B cell (primary cell): Measurements from ENCODE around the gene RPL18. TPM values are rescaled to one million over a fixed set of nuclear protein-coding genes. Genes with fewer than 3 reads are reported as not detected.

ENCODE experiments used
- ATAC-seq: fragments of 200-7000 bp; cut with Tn5 transposase; one replicate; pipeline ENCODE4 v1.10.0; 2021; ENCODE audit warnings: low read depth, mild to moderate bottlenecking, moderate number of reproducible peaks, moderate library complexity
- CTCF ChIA-PET: fragments of 350-600 bp; sonication (Branson Sonifier 250); formaldehyde crosslinking; loops from one replicate; lab custom pipeline; 2021; ENCODE audit warnings: antibody characterized with exemption, inconsistent platforms; lab: Charles Lee
- POLR2A ChIA-PET: fragments of 350-600 bp; sonication (Branson Sonifier 250); formaldehyde crosslinking; loops from one replicate; lab custom pipeline; 2021; ENCODE audit warnings: antibody characterized with exemption; lab: Charles Lee
- DNase-seq: peaks from one replicate; pipeline ENCODE4 v3.0.0; 2013
- H2AFZ ChIP-seq: 2 replicates; pipeline ENCODE4 v1.6.1; 2012; ENCODE audit warnings: mild to moderate bottlenecking, low read depth, low read length; ENCODE audit not compliant: insufficient read depth, poor library complexity, severe bottlenecking
- H3K27ac ChIP-seq, 2 donors: 1 replicate in 1 of 2; 2 replicates in 1 of 2; pipeline ENCODE4 v1.5.1; 2012 to 2013; ENCODE audit warnings: low read length in 2 of 2, mild to moderate bottlenecking in 2 of 2, moderate library complexity in 1 of 2
- H3K27me3 ChIP-seq, 4 experiments: fragments of 200-600 bp in 1 of 4; sonication (generic) in 1 of 4; replicated peaks in 1 of 4; 1 replicate in 2 of 4; 2 replicates in 2 of 4; pipeline versions ENCODE4 v1.6.1 to v1.7.0; 2013 to 2016; ENCODE audit warnings: low read length in 3 of 4, mild to moderate bottlenecking in 2 of 4, mixed read lengths in 1 of 4, moderate library complexity in 1 of 4; ENCODE audit not compliant: insufficient read depth in 4 of 4, control insufficient read depth in 3 of 4; ENCODE audit errors: control extremely low read depth in 1 of 4
- H3K36me3 ChIP-seq, 2 experiments: replicated peaks in 1 of 2; 1 replicate in 1 of 2; 2 replicates in 1 of 2; pipeline versions ENCODE4 v1.6.1 to v1.7.1; 2013; ENCODE audit warnings: low read length in 1 of 2; ENCODE audit not compliant: insufficient read depth in 2 of 2, control insufficient read depth in 1 of 2; ENCODE audit errors: control extremely low read depth in 1 of 2, extremely low read depth in 1 of 2
- H3K4me1 ChIP-seq, 2 donors: fragments of 200-600 bp in 1 of 2; sonication (generic) in 1 of 2; 1 replicate in 1 of 2; 2 replicates in 1 of 2; pipeline versions ENCODE4 v1.5.1 to v1.6.1; 2013 to 2017; ENCODE audit warnings: low read length in 2 of 2; ENCODE audit not compliant: control insufficient read depth in 2 of 2, insufficient read depth in 2 of 2
- H3K4me2 ChIP-seq: replicated peaks from 2 replicates; pipeline ENCODE3; 2012; ENCODE audit warnings: mild to moderate bottlenecking, low read depth, low read length; ENCODE audit not compliant: poor library complexity, severe bottlenecking
- H3K4me3 ChIP-seq, 5 experiments: fragments of 200-600 bp in 1 of 5; sonication (generic) in 1 of 5; 1 replicate in 3 of 5; 2 replicates in 2 of 5; pipeline versions ENCODE4 v1.5.1 to v1.7.0; 2011 to 2016; ENCODE audit warnings: low read length in 4 of 5, mild to moderate bottlenecking in 4 of 5, low read depth in 2 of 5, control low read depth in 1 of 5, moderate library complexity in 1 of 5; ENCODE audit not compliant: insufficient read depth in 1 of 5; ENCODE audit errors: control extremely low read depth in 1 of 5, extremely low read depth in 1 of 5
- H3K79me2 ChIP-seq: fragments of 200-600 bp; sonication (generic); one replicate; pipeline ENCODE4 v1.6.0; 2016; ENCODE audit warnings: low read length; ENCODE audit not compliant: control insufficient read depth, insufficient read depth
- H3K9ac ChIP-seq: fragments of 200-600 bp; sonication (generic); 2 replicates; pipeline ENCODE4 v1.6.1; 2017; ENCODE audit warnings: mild to moderate bottlenecking, low read length, moderate library complexity
- H3K9me3 ChIP-seq, 3 donors: one replicate each; pipeline versions ENCODE4 v1.6.1 to v1.7.1; 2013; ENCODE audit warnings: low read length in 2 of 3; ENCODE audit not compliant: control insufficient read depth in 2 of 3, insufficient read depth in 1 of 3; ENCODE audit errors: control extremely low read depth in 1 of 3
- H4K20me1 ChIP-seq: 2 replicates; pipeline ENCODE4 v1.6.0; 2012; ENCODE audit warnings: mild to moderate bottlenecking, low read length; ENCODE audit not compliant: insufficient read depth, control insufficient read depth, poor library complexity, severe bottlenecking
- H3K27ac Mint-ChIP-seq: one replicate; pipeline ENCODE4 v1.8.0; 2021; ENCODE audit warnings: mixed read lengths
- H3K27me3 Mint-ChIP-seq: one replicate; pipeline ENCODE4 v1.8.0; 2021; ENCODE audit warnings: mixed read lengths
- H3K4me1 Mint-ChIP-seq: one replicate; pipeline ENCODE4 v1.8.0; 2021; ENCODE audit warnings: mixed read lengths
- H3K4me3 Mint-ChIP-seq: one replicate; pipeline ENCODE4 v1.8.0; 2021; ENCODE audit warnings: mixed read lengths
- H3K9me3 Mint-ChIP-seq: one replicate; pipeline ENCODE4 v1.8.0; 2022; ENCODE audit warnings: mixed read lengths; ENCODE audit not compliant: insufficient read depth
- CTCF ChIP-seq: fragments of 200-600 bp; IDR thresholded peaks from one replicate; pipeline ENCODE4 v1.8.0; 2022; ENCODE audit warnings: antibody characterized with exemption, mild to moderate bottlenecking
- WGBS: methylation state at CpG from one replicate; pipeline ENCODE4 v1.1.5; 2013; ENCODE audit warnings: missing lambda C conversion rate; ENCODE audit not compliant: insufficient coverage; 5-methylcytosine and 5-hydroxymethylcytosine counted together
- intact Hi-C: fragments of 100-400 bp; cut with micrococcal nuclease; formaldehyde crosslinking; loops from one replicate; pipeline ENCODE4 v1.10.0; 2022
- polyA plus RNA-seq: library from polyadenylated mRNA; depleted of rRNA; stranded (reverse); fragments of >200 nt; gene quantifications from 2 replicates; pipeline ENCODE4 v1.2.3, GENCODE V29; 2012
- total RNA-seq, 2 donors: library from RNA; stranded (reverse); fragments of 120-200 nt in 1 of 2; gene quantifications; 1 replicate in 1 of 2; 2 replicates in 1 of 2; pipeline versions ENCODE4 v1.2.3 to v1.2.4, GENCODE V29; 2013 to 2022

The RPL18 gene
- total and polyA plus RNA-seq, 2 donors (not counting 1 experiment from before 2014, with no cell fraction given), result 2,248 to 4,393 TPM

GRCh38 chr19:48619692-48620585 lies 961 bp upstream of the RPL18 start:
- ChIA-PET CTCF (interaction anchor here (1.0 to 3.9 kb wide), 5 partner anchors 11 to 365 kb away, joined by 3 to 25 read pairs (median 3); partner anchors contain the start of genes CARD8 and SPACA4), POLR2A (interaction anchor here (0.5 to 1.9 kb wide), 18 partner anchors 8 to 1768 kb away, joined by 3 to 23 read pairs (median 4); partner anchors contain the start of genes AKT1S1, CA11, CARD8 and DBP)
- H3K9me3 Mint-ChIP-seq, result no peaks in the 10 kb centered on the region
- H3K4me2 ChIP-seq, result peak overlapping the region; percentile 89
- 0% methylated on average over 2 of the region's 6 CpGs for WGBS
- H3K27me3 Mint-ChIP-seq, result no peaks in the 10 kb centered on the region
- intact Hi-C loops, result loop anchor here (1.0 to 2.0 kb wide), 9 partner anchors 12 to 450 kb away; partner anchors contain the start of genes CYTH2, DBP, GRWD1 and LIG1
- no peaks in the 10 kb centered on the region for H3K9me3 ChIP-seq
- peak overlapping the region; percentile 98 for H3K9ac ChIP-seq
- peak overlapping the region; percentile 85 for H2AFZ ChIP-seq
- H3K4me3 ChIP-seq, result peak overlapping the region; percentile 36 to 100 (median 99)
- ATAC-seq (no peak), DNase-seq (no peak)
- peak overlapping the region; percentile 87 to 91 for H3K27ac ChIP-seq
- peaks cover 30 to 51% of the 10 kb centered on the region in 2 donors for H3K4me1 ChIP-seq
- H3K27me3 ChIP-seq, result no peaks in the 10 kb centered on the region
- peaks cover 0 to 38% of the 10 kb centered on the region in 2 experiments for H3K36me3 ChIP-seq
- H4K20me1 ChIP-seq, result peaks cover 43% of the 10 kb centered on the region
- no peak for TF ChIP-seq CTCF
- peaks cover 17% of the 10 kb centered on the region for H3K79me2 ChIP-seq
- H3K4me1 Mint-ChIP-seq, result peaks cover 55% of the 10 kb centered on the region
- H3K4me3 Mint-ChIP-seq, result peak overlapping the region; percentile 98
- H3K27ac Mint-ChIP-seq, result peak overlapping the region; percentile 98
